Stimulated activated CD8-positive, alpha-beta memory T cell treated with anti-CD3 and anti-CD28 coated beads, Interleukin-4, amount 100 ng/mL, for 48 hours (primary cell): ENCODE results near the gene STAU1.
"Not testable (repeated sequence)": the region's sequence is repeated elsewhere in the genome, so short reads cannot be mapped to it uniquely, and the experiment has no call there.

Experiments
- DNase-seq: peaks from one replicate; pipeline ENCODE4 v3.0.0-alpha.2; 2020

The STAU1 gene

GRCh38 chr20:49112596-49113274 is 75.4 kb downstream of the STAU1 start:
- no peak for DNase-seq

DNA sequence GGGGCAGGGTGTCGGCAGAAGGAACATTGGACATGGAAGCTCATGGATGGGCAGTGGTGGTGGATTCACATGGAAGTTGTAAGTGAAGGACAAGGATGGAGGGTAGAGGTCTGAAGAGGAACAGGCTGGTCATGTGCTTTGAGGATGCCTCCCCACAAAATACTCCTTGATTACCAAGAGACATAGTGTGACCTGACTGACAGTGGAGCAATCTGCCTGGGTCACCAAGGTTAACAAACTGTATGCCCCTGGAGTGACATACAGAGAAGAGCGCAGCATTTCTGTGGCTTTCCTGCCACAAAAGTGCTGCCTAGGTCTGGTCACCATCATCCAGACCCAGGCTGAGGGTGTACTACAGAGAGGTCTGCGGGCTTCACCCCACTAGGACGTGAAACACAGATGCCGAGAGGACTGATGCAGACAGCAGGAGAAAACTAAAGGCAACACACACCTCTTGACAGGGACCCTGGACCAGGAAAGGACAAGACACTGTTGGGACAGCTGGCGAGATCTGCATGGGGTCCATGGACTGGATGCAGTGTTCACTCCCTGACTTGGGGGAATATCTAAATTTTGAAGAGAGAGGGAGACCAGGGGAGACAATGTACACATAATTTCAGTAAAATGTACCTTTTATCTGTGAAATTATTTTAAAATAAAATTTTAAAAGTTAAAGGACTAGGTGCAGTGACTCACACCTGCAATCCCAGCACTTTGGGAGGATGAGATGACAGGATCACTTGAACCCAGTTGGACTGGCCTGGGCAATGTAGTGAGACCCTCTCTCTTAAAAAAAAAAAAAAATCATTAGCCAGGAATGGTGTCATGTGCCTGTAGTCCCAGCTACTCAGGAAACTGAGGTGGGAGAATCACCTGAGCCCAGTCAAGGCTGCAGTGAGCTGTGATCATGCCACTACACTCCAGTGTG is 77.1 kb downstream of the STAU1 start:
- DNase-seq: no peak

GRCh38 chr20:49106328-49106727 is 81.8 kb downstream of the STAU1 start:
- no peak for DNase-seq

- DNase-seq: not testable (repeated sequence)
Measured at GRCh38 chr20:49104979-49105547, 83.1 kb downstream of the STAU1 start.

GRCh38 chr20:49104365-49104648 is 83.8 kb downstream of the STAU1 start:
- no peak for DNase-seq

- DNase-seq: no peak
Measured at GRCh38 chr20:49103647-49104364, 84.3 kb downstream of the STAU1 start.

DNA sequence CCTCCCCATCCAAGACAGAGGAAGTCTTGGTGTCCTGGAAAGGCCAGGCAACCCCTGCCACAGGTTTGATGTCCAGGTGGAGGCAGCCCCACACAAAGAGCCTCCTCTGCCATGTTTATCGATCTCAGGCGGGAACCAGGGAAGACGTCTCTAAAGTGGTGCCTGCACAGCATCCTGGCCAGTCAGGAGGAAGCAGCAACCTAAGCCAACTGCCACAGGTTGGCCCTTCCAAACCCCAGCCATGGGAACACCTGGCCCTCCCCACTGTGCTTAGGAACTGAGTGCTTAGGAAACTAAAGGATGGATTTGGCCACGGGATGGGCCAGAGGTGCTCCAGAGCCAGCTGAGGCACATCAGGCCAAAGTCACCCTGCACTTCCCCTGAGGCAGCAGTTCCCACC is 85.1 kb downstream of the STAU1 start:
- no peak for DNase-seq

- DNase-seq: no peak
Measured at GRCh38 chr20:49100972-49101371, 87.2 kb downstream of the STAU1 start.

GRCh38 chr20:49100292-49100691 is 87.8 kb downstream of the STAU1 start:
- DNase-seq: not testable (repeated sequence)

GRCh38 chr20:49099011-49099410 is 89.1 kb downstream of the STAU1 start:
- DNase-seq: no peak

- DNase-seq: no peak
Measured at GRCh38 chr20:49098136-49098535, 90.0 kb downstream of the STAU1 start.

DNA sequence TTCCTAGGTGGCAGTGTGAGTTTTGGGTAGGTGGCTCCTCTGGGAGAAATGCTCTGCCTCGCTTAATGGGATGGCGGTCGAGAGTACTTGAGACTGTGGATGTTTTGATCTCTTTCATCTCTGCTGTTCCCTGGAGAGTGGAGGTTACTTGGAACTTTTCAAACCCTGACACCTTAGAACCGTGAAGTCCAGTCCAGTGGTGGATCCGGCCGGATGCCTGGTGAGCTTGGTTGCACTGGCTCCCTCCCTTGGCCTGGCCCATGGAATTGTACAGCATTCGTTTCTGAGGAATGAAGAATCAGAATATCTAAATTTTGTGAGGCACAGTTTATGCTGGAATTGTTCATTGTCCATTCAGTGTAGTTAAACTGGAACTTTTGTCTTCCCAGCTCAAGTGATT is 91.0 kb downstream of the STAU1 start:
- DNase-seq: no peak

GRCh38 chr20:49096203-49096730 is 91.9 kb downstream of the STAU1 start:
- no peak for DNase-seq

GRCh38 chr20:49091762-49092161 is 96.4 kb downstream of the STAU1 start:
- DNase-seq: no peak

- DNase-seq: no peak
Measured at GRCh38 chr20:49091104-49091503, 97.0 kb downstream of the STAU1 start.

DNA sequence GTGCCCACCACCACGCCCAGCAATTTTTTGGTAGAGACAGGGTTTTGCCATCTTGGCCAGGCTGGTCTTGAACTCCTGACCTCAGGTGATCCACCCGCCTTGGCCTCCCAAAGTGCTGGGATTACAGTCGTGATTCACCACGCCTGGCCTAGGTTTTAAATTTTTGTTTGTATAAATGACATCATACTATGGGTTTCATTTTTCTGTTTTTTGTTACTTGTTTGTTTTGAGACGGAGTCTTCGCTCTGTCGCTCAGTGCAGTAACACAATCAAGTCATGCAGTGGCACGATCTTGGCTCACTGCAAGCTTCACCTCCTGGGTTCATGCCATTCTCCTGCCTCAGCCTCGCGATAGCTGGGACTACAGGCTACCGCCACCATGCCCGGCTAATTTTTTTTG is 105.8 kb downstream of the STAU1 start:
- DNase-seq: not testable (repeated sequence)

DNA sequence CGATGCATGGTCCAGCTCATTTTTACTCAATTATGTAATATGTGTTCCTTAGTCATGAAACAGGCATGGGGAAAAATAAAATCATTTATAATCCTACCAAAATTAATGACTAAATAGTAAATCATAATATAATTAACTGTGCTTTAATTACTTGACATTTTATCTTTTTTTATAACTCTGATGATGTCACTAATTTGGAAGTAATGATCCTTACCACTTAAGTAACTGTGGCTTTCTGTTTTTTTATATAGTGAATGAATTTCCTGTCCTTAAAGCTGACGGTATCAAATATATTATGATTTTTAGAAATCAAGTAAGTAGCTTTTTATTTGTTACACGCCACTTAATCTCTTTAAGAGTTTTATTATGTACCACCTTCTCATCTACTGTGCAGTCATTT is 109.8 kb downstream of the STAU1 start:
- DNase-seq: no peak

GRCh38 chr20:49074521-49074920 is 113.6 kb downstream of the STAU1 start:
- no peak for DNase-seq
